ENCODE results near the gene SLC52A1.

GRCh38 chr17:5034063-5034462 is 1.2 kb downstream of the SLC52A1 start:
- TF ChIP-seq POLR2A (IDR thresholded peaks at IDR 0.05) (no peak), POLR2AphosphoS5 (IDR thresholded peaks at IDR 0.05) (no peak)
- TF ChIP-seq, protein P1, sequence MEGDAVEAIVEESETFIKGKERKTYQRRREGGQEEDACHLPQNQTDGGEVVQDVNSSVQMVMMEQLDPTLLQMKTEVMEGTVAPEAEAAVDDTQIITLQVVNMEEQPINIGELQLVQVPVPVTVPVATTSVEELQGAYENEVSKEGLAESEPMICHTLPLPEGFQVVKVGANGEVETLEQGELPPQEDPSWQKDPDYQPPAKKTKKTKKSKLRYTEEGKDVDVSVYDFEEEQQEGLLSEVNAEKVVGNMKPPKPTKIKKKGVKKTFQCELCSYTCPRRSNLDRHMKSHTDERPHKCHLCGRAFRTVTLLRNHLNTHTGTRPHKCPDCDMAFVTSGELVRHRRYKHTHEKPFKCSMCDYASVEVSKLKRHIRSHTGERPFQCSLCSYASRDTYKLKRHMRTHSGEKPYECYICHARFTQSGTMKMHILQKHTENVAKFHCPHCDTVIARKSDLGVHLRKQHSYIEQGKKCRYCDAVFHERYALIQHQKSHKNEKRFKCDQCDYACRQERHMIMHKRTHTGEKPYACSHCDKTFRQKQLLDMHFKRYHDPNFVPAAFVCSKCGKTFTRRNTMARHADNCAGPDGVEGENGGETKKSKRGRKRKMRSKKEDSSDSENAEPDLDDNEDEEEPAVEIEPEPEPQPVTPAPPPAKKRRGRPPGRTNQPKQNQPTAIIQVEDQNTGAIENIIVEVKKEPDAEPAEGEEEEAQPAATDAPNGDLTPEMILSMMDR (IDR thresholded peaks at IDR 0.05) = no peak

Data from prostate gland (tissue), 2 donors.